Loucy (cell line): Measurements from ENCODE around the gene ARHGDIA.

Experiments
- CTCF ChIP-seq: fragments of 200-600 bp; sonication (generic); conservative IDR thresholded peaks from 2 replicates; pipeline ENCODE4 v1.5.1; 2014; ENCODE audit warnings: mild to moderate bottlenecking, antibody characterized with exemption, low read length
- EZH2phosphoT487 ChIP-seq: fragments of 200-600 bp; IDR thresholded peaks from 2 replicates; pipeline ENCODE4 v1.6.1; 2018; ENCODE audit warnings: antibody characterized with exemption, mild to moderate bottlenecking, moderate library complexity, borderline replicate concordance

- TF ChIP-seq CTCF (no peak), EZH2phosphoT487 (no peak)
Observed at GRCh38 chr17:81867991-81868673, 3.0 kb downstream of the ARHGDIA start.
